ENCODE measurements around the gene MLLT6. TPM values are rescaled to one million over a fixed set of nuclear protein-coding genes. Genes with fewer than 3 reads are reported as not detected.

The MLLT6 gene
- total RNA-seq, 1 experiment from 2014 or later: 72.5 TPM

DNA sequence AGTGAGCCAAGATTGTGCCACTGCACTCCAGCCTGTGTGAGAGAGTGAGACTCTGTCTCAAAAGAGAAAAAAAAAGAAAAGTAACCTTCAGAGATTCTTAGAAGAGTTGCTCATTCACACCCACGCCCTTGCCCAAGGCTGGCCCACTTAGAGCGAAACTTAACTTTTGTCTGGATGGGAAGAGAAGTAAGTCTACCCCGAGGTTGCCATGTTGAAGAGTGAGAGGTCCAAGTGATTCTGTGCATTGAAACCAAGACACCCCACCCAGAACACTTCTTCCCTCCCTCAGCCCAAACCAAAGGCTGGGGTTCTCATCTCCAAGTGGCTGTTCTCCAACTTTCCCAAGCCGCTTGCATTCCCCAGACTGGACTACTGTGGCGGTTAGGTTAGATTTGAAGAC, 22.7 kb downstream of the MLLT6 start:
- TF ChIP-seq, protein P1, sequence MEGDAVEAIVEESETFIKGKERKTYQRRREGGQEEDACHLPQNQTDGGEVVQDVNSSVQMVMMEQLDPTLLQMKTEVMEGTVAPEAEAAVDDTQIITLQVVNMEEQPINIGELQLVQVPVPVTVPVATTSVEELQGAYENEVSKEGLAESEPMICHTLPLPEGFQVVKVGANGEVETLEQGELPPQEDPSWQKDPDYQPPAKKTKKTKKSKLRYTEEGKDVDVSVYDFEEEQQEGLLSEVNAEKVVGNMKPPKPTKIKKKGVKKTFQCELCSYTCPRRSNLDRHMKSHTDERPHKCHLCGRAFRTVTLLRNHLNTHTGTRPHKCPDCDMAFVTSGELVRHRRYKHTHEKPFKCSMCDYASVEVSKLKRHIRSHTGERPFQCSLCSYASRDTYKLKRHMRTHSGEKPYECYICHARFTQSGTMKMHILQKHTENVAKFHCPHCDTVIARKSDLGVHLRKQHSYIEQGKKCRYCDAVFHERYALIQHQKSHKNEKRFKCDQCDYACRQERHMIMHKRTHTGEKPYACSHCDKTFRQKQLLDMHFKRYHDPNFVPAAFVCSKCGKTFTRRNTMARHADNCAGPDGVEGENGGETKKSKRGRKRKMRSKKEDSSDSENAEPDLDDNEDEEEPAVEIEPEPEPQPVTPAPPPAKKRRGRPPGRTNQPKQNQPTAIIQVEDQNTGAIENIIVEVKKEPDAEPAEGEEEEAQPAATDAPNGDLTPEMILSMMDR (IDR thresholded peaks at IDR 0.05; ENCODE audit: insufficient read depth in 1 of 2, low read depth in 1 of 2, low read length in 1 of 2, severe bottlenecking in 1 of 2, unreplicated experiment in 1 of 2): no peak
- H3K4me1 ChIP-seq: peaks cover 13% of the 10 kb centered on the region
- no TSS peak for BruUV-seq (replicated peaks)
- no peak overlapping the region for H3K27ac Mint-ChIP-seq (ENCODE audit: unreplicated experiment)
- intact Hi-C loops (cut with micrococcal nuclease; ENCODE audit: unreplicated experiment): no loop called here
- H3K4me1 Mint-ChIP-seq (ENCODE audit: low read depth, unreplicated experiment): peaks cover 15% of the 10 kb centered on the region
- peaks cover under 1% of the 10 kb centered on the region; the same call in 1 of the 2 replicates for H3K36me3 ChIP-seq (ENCODE audit: control insufficient read depth, insufficient read depth, low read length)
- DNase-seq: no peak
- POLR2A ChIA-PET: interaction anchor here (0.9 kb wide), 1 partner anchor 9 kb away, joined by 3 read pairs; no protein-coding TSS in a partner anchor
- no peak overlapping the region for H3K4me3 Mint-ChIP-seq (ENCODE audit: unreplicated experiment)
- no peaks in the 10 kb centered on the region for H3K9me3 Mint-ChIP-seq (ENCODE audit: unreplicated experiment)
- peaks cover 28% of the 10 kb centered on the region for H3K36me3 Mint-ChIP-seq (ENCODE audit: insufficient read depth, unreplicated experiment)
- H3K27me3 Mint-ChIP-seq (ENCODE audit: insufficient read depth, unreplicated experiment): no peaks in the 10 kb centered on the region
- H3K4me3 ChIP-seq (ENCODE audit: low read depth, low read length): no peak overlapping the region
- no peaks in the 10 kb centered on the region for H3K9me3 ChIP-seq
- H3K27me3 ChIP-seq (replicated peaks; ENCODE audit: control insufficient read depth, insufficient read depth, low read length): no peaks in the 10 kb centered on the region
- CTCF ChIA-PET: no interaction called here

DNA sequence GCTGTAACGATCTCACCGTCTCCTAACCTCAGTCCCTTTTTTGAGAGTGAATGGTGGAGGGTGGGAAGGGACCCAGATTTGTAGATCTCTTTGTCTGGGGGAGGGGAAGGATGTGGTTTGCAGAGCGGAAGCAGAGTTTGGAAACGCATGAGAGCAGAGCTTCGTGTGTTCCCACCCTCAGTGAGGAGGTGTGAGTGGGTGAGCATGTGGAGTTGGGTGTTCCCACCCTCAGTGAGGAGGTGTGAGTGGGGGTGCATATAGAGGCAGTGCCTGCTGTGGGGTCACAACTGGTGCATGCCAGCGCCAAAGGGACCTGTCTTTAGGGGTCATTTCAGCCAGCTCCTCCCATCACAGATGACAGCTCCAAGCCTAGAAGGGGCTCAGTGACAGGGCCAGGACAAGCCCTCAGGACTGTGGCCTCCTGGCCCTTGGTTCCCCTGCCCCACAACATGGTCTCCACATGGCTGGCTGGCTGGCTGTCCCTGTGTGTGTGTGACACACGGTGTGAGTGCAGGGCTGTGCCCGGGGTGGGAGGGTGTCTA, 23.3 kb downstream of the MLLT6 start:
- ChIA-PET CTCF (no interaction called here), POLR2A (interaction anchor here (0.9 kb wide), 1 partner anchor 10 kb away, joined by 3 read pairs; no protein-coding TSS in a partner anchor)
- Histone ChIP-seq H3K9me3 (no peaks in the 10 kb centered on the region), H3K4me3 (ENCODE audit: low read depth, low read length) (no peak overlapping the region), H3K4me1 (peaks cover 13% of the 10 kb centered on the region), H3K36me3 (ENCODE audit: control insufficient read depth, insufficient read depth, low read length) (no peaks in the 10 kb centered on the region; the same call in 1 of the 2 replicates), H3K27me3 (replicated peaks; ENCODE audit: control insufficient read depth, insufficient read depth, low read length) (no peaks in the 10 kb centered on the region)
- Mint-ChIP-seq H3K4me3 (ENCODE audit: unreplicated experiment) (peak overlapping the region; percentile 42), H3K9me3 (ENCODE audit: unreplicated experiment) (no peaks in the 10 kb centered on the region), H3K27ac (ENCODE audit: unreplicated experiment) (peak overlapping the region; percentile 58), H3K27me3 (ENCODE audit: insufficient read depth, unreplicated experiment) (no peaks in the 10 kb centered on the region), H3K36me3 (ENCODE audit: insufficient read depth, unreplicated experiment) (peaks cover 34% of the 10 kb centered on the region), H3K4me1 (ENCODE audit: low read depth, unreplicated experiment) (peaks cover 15% of the 10 kb centered on the region)
- intact Hi-C loops (cut with micrococcal nuclease; ENCODE audit: unreplicated experiment): no loop called here
- DNase-seq: no peak
- no TSS peak for BruUV-seq (replicated peaks)
- TF ChIP-seq, protein P1 (IDR thresholded peaks at IDR 0.05; ENCODE audit: insufficient read depth in 1 of 2, low read depth in 1 of 2, low read length in 1 of 2, severe bottlenecking in 1 of 2, unreplicated experiment in 1 of 2): no peak

DNA sequence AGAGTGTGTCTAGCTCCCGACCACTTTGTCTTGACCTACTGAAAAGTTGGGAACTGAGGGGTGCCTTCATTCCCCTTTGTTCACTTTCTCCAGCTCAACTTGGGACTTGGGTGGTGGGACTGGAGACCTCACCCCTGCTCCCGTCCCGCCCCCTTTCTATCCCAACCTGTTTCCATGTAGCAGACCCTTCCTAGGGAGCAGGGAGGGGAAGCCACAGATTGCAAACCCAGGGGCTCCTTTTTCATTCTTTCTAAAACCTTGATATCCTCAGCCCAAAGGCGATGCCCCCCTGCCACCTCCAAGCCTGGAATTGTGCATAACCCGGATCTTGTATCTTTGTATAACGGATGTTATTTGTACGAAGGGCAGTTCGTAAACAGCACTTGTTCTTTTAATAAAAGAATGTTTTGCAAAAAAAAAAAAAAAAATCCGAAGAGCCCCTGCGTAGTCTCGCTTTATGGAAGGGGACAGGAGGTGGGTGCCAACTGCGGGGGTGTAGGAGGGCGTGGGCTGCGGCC, 24.4 kb downstream of the MLLT6 start:
- no peaks in the 10 kb centered on the region for H3K27me3 ChIP-seq (replicated peaks; ENCODE audit: control insufficient read depth, insufficient read depth, low read length)
- no peaks in the 10 kb centered on the region for H3K9me3 Mint-ChIP-seq (ENCODE audit: unreplicated experiment)
- H3K36me3 ChIP-seq (ENCODE audit: control insufficient read depth, insufficient read depth, low read length): no peaks in the 10 kb centered on the region; the same call in 1 of the 2 replicates
- TF ChIP-seq, protein P1 (IDR thresholded peaks at IDR 0.05; ENCODE audit: insufficient read depth in 1 of 2, low read depth in 1 of 2, low read length in 1 of 2, severe bottlenecking in 1 of 2, unreplicated experiment in 1 of 2): no peak
- H3K4me3 Mint-ChIP-seq (ENCODE audit: unreplicated experiment): peak overlapping the region; percentile 66
- POLR2A ChIA-PET: no interaction called here
- H3K4me1 ChIP-seq: peaks cover 20% of the 10 kb centered on the region
- H3K9me3 ChIP-seq: no peaks in the 10 kb centered on the region
- H3K4me1 Mint-ChIP-seq (ENCODE audit: low read depth, unreplicated experiment): peaks cover 15% of the 10 kb centered on the region
- peaks cover 45% of the 10 kb centered on the region for H3K36me3 Mint-ChIP-seq (ENCODE audit: insufficient read depth, unreplicated experiment)
- intact Hi-C loops (cut with micrococcal nuclease; ENCODE audit: unreplicated experiment): no loop called here
- CTCF ChIA-PET: no interaction called here
- H3K27me3 Mint-ChIP-seq (ENCODE audit: insufficient read depth, unreplicated experiment): no peaks in the 10 kb centered on the region
- DNase-seq: no peak
- H3K4me3 ChIP-seq (ENCODE audit: low read depth, low read length): peak overlapping the region; percentile 64
- no TSS peak for BruUV-seq (replicated peaks)
- H3K27ac Mint-ChIP-seq (ENCODE audit: unreplicated experiment): peak overlapping the region; percentile 58

Data from Caco-2 (cell line).